HepG2 (cell line): ENCODE data around the gene PRMT2. TPM values are rescaled to one million over a fixed set of nuclear protein-coding genes. Genes with fewer than 3 reads are reported as not detected.

ENCODE experiments used
- AGO2 ChIP-seq: fragments of 200-400 bp; formaldehyde crosslinking; optimal IDR thresholded peaks from 2 replicates; pipeline ENCODE3; 2017; ENCODE audit warnings: mild to moderate bottlenecking, low read depth, low read length, moderate library complexity
- CC2D1A ChIP-seq: sonication (generic); formaldehyde crosslinking; IDR thresholded peaks from 2 replicates; pipeline ENCODE4 v1.8.1; 2023; ENCODE audit warnings: mild to moderate bottlenecking, missing genetic modification reagents
- CCAR2 ChIP-seq: fragments of 200-400 bp; formaldehyde crosslinking; optimal IDR thresholded peaks from 2 replicates; pipeline ENCODE3; 2018; ENCODE audit warnings: low read depth, mild to moderate bottlenecking, low read length, moderate library complexity
- CEBPG ChIP-seq: IDR thresholded peaks from 2 replicates; pipeline ENCODE4 v1.6.1; 2016
- ELF1 ChIP-seq: sonication (generic); formaldehyde crosslinking; IDR thresholded peaks from 2 replicates; pipeline ENCODE4 v1.4.0; 2020; ENCODE audit warnings: missing genetic modification reagents
- FOXA3 ChIP-seq: IDR thresholded peaks from 2 replicates; pipeline ENCODE4 v1.6.1; 2016; ENCODE audit warnings: missing genetic modification reagents, missing compliant biosample characterization
- HDAC1 ChIP-seq: sonication (generic); formaldehyde crosslinking; IDR thresholded peaks from 2 replicates; pipeline ENCODE4 v1.5.1; 2020; ENCODE audit warnings: mild to moderate bottlenecking, missing genetic modification reagents
- HNF4A ChIP-seq: sonication (generic); formaldehyde crosslinking; IDR thresholded peaks from 2 replicates; pipeline ENCODE4 v1.4.0; 2020; ENCODE audit warnings: missing genetic modification reagents
- MLXIP ChIP-seq: sonication (generic); formaldehyde crosslinking; IDR thresholded peaks from 2 replicates; pipeline ENCODE4 v1.9.0; 2021; ENCODE audit warnings: missing genetic modification reagents, borderline replicate concordance
- MTA1 ChIP-seq: sonication (generic); formaldehyde crosslinking; IDR thresholded peaks from 2 replicates; pipeline ENCODE4 v1.4.0; 2020; ENCODE audit warnings: missing genetic modification reagents, mild to moderate bottlenecking, borderline replicate concordance
- MXD4 ChIP-seq: IDR thresholded peaks from 2 replicates; pipeline ENCODE4 v1.6.1; 2016; ENCODE audit warnings: mild to moderate bottlenecking, missing biosample characterization, missing genetic modification reagents
- NCOR1 ChIP-seq: fragments of 200-600 bp; sonication (generic); IDR thresholded peaks from 2 replicates; pipeline ENCODE4 v1.7.0; 2017; ENCODE audit warnings: antibody characterized with exemption, low read length, borderline replicate concordance
- NR1H2 ChIP-seq: sonication (generic); formaldehyde crosslinking; IDR thresholded peaks from 2 replicates; pipeline ENCODE4 v1.8.1; 2022; ENCODE audit warnings: low read depth, missing genetic modification reagents, borderline replicate concordance
- NRL ChIP-seq: sonication (generic); formaldehyde crosslinking; IDR thresholded peaks from 2 replicates; pipeline ENCODE4 v1.5.0; 2020; ENCODE audit warnings: missing genetic modification reagents, mild to moderate bottlenecking, moderate library complexity, borderline replicate concordance
- SAP130 ChIP-seq: IDR thresholded peaks from 2 replicates; pipeline ENCODE4 v1.6.1; 2016; ENCODE audit warnings: low read depth
- SKI ChIP-seq: fragments of 450-650 bp; IDR thresholded peaks from one replicate; pipeline ENCODE4 v1.6.1; 2018; ENCODE audit warnings: mild to moderate bottlenecking; ENCODE audit not compliant: partially characterized antibody
- ZBTB26 ChIP-seq: IDR thresholded peaks from 2 replicates; pipeline ENCODE4 v1.6.1; 2016; ENCODE audit warnings: missing compliant biosample characterization, missing genetic modification reagents, borderline replicate concordance
- ZBTB38 ChIP-seq: sonication (generic); formaldehyde crosslinking; IDR thresholded peaks from 2 replicates; pipeline ENCODE4 v1.5.1; 2020; ENCODE audit warnings: mild to moderate bottlenecking, missing genetic modification reagents
- ZNF260 ChIP-seq: sonication (generic); formaldehyde crosslinking; IDR thresholded peaks from 2 replicates; pipeline ENCODE4 v1.4.0; 2020; ENCODE audit warnings: missing genetic modification reagents, low read depth, mild to moderate bottlenecking, borderline replicate concordance
- ZNF549 ChIP-seq: sonication (generic); formaldehyde crosslinking; IDR thresholded peaks from 2 replicates; pipeline ENCODE4 v1.5.0; 2020; ENCODE audit warnings: missing genetic modification reagents
- ZNF674 ChIP-seq: sonication (generic); formaldehyde crosslinking; IDR thresholded peaks from 2 replicates; pipeline ENCODE4 v1.5.0; 2020; ENCODE audit warnings: low read depth, mild to moderate bottlenecking, missing genetic modification reagents
- polyA plus RNA-seq, 8 experiments: library from polyadenylated mRNA; depleted of rRNA in 3 of 8; stranded (reverse) in 7 of 8; unstranded in 1 of 8; fragments of >200 nt; fragmentation: Illumina TruSeq in 4 of 8; extraction: Trizol in 4 of 8; gene quantifications; 2 replicates each; pipeline versions ENCODE4 v1.2.1 to v1.2.3, GENCODE V29; 2011 to 2016; ENCODE audit warnings: low read depth in 4 of 8, missing spikeins in 1 of 8, mixed read lengths in 1 of 8; ENCODE audit not compliant: insufficient read depth in 1 of 8
- total RNA-seq, 5 experiments: library from RNA; depleted of rRNA; stranded (reverse); fragments of >200 nt; fragmentation: Illumina TruSeq; extraction: Trizol; gene quantifications; 2 replicates each; pipeline ENCODE4 v1.2.3, GENCODE V29; 2016; ENCODE audit warnings: low read depth in 1 of 5
- TF ChIP-seq, protein P1 (sequence below): sonication (generic); formaldehyde crosslinking; IDR thresholded peaks from 2 replicates; pipeline ENCODE4 v1.9.0; 2021; ENCODE audit warnings: missing genetic modification reagents, mild to moderate bottlenecking, borderline replicate concordance
- TF ChIP-seq, protein P2 (sequence below): sonication (generic); formaldehyde crosslinking; IDR thresholded peaks from 2 replicates; pipeline ENCODE4 v1.5.0; 2020; ENCODE audit warnings: missing genetic modification reagents

Gene PRMT2
- total and polyA plus RNA-seq, 2 of the 13 experiments (the other 11 are each of a cell fraction or from before 2014, with no cell fraction given) = 54.4 to 78.8 TPM

- TF ChIP-seq, protein P1, sequence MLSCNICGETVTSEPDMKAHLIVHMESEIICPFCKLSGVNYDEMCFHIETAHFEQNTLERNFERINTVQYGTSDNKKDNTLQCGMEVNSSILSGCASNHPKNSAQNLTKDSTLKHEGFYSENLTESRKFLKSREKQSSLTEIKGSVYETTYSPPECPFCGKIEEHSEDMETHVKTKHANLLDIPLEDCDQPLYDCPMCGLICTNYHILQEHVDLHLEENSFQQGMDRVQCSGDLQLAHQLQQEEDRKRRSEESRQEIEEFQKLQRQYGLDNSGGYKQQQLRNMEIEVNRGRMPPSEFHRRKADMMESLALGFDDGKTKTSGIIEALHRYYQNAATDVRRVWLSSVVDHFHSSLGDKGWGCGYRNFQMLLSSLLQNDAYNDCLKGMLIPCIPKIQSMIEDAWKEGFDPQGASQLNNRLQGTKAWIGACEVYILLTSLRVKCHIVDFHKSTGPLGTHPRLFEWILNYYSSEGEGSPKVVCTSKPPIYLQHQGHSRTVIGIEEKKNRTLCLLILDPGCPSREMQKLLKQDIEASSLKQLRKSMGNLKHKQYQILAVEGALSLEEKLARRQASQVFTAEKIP (CRISPR knock-in tag) = no peak
- TF ChIP-seq NCOR1 = peak; percentile 42; the same call in 1 of the 2 replicates
- TF ChIP-seq ZBTB26 = no peak
- no peak for TF ChIP-seq ZBTB38
- peak; percentile 29; the same call in 1 of the 2 replicates for TF ChIP-seq SAP130 (CRISPR knock-in tag)
- no peak for TF ChIP-seq ELF1
- no peak for TF ChIP-seq NRL (CRISPR knock-in tag)
- TF ChIP-seq ZNF674 (CRISPR knock-in tag) = no peak
- TF ChIP-seq CCAR2 = no peak
- TF ChIP-seq ZNF549 = no peak
- peak; percentile 89 for TF ChIP-seq SKI
- TF ChIP-seq NR1H2 = no peak
- no peak for TF ChIP-seq AGO2
- 0 out of 2 replicates have a peak, but pooled peaks have one; percentile 19 for TF ChIP-seq FOXA3
- TF ChIP-seq MTA1 = no peak
- no peak for TF ChIP-seq ZNF260 (CRISPR knock-in tag)
- no peak for TF ChIP-seq HDAC1 (CRISPR knock-in tag)
- no peak for TF ChIP-seq MXD4 (CRISPR knock-in tag)
- TF ChIP-seq HNF4A (CRISPR knock-in tag) = peak; percentile 30; the same call in 1 of the 2 replicates
- TF ChIP-seq, protein P2, sequence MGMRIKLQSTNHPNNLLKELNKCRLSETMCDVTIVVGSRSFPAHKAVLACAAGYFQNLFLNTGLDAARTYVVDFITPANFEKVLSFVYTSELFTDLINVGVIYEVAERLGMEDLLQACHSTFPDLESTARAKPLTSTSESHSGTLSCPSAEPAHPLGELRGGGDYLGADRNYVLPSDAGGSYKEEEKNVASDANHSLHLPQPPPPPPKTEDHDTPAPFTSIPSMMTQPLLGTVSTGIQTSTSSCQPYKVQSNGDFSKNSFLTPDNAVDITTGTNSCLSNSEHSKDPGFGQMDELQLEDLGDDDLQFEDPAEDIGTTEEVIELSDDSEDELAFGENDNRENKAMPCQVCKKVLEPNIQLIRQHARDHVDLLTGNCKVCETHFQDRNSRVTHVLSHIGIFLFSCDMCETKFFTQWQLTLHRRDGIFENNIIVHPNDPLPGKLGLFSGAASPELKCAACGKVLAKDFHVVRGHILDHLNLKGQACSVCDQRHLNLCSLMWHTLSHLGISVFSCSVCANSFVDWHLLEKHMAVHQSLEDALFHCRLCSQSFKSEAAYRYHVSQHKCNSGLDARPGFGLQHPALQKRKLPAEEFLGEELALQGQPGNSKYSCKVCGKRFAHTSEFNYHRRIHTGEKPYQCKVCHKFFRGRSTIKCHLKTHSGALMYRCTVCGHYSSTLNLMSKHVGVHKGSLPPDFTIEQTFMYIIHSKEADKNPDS (CRISPR knock-in tag) = no peak
- TF ChIP-seq MLXIP (CRISPR knock-in tag) = no peak
- TF ChIP-seq CC2D1A (CRISPR knock-in tag) = no peak
- TF ChIP-seq CEBPG = peak; percentile 60
Measured at GRCh38 chr21:46626975-46627501, 8.4 kb upstream of the PRMT2 start (continued).
